Ishikawa (cell line): Measurements from ENCODE around the gene HTRA1.

Experiments used
- EP300 ChIP-seq: IDR thresholded peaks from 2 replicates; pipeline ENCODE4 v1.6.1; 2012; ENCODE audit warnings: borderline replicate concordance
- NFIC ChIP-seq: IDR thresholded peaks from 2 replicates; pipeline ENCODE4 v1.6.1; 2012
- RAD21 ChIP-seq: IDR thresholded peaks from 2 replicates; pipeline ENCODE4 v1.6.1; 2012; ENCODE audit warnings: low read depth
- TCF12 ChIP-seq: IDR thresholded peaks from 2 replicates; pipeline ENCODE4 v1.6.1; 2012; ENCODE audit warnings: low read depth
- ZBTB7A ChIP-seq: IDR thresholded peaks from 2 replicates; pipeline ENCODE4 v1.6.1; 2012; ENCODE audit warnings: low read depth
- TF ChIP-seq, protein P1 (sequence below): IDR thresholded peaks from 2 replicates; pipeline ENCODE4 v1.6.1; 2012

DNA sequence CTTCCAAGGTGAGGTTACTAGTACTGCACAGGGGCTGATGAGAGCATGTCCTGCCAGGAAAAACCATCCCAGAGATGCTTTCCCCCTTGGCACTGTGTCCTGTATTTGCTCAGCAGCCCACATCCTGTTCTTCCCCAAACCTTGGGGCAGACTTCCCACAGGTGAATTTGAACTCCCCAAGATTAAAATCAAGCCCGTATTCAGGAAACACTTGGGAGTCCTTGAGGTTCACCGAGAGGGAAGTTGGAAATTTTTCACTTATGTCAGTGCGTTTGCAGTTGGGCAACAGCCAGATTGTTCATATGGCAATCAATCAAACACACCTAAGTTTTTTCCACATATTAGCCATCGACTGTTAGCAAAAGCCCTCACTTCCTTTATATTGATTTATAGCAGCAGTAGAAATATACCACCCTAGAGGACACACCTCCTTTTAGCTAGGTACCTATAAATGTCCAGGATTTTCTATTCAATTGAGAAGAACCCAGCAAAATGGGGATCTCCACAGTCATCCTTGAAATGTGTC lies 99.0 kb downstream of the HTRA1 start, which contains the start of gene DMBT1:
- TF ChIP-seq, protein P1, sequence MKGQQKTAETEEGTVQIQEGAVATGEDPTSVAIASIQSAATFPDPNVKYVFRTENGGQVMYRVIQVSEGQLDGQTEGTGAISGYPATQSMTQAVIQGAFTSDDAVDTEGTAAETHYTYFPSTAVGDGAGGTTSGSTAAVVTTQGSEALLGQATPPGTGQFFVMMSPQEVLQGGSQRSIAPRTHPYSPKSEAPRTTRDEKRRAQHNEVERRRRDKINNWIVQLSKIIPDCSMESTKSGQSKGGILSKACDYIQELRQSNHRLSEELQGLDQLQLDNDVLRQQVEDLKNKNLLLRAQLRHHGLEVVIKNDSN, result no peak
- TF ChIP-seq TCF12, result no peak
- no peak for TF ChIP-seq EP300
- no peak for TF ChIP-seq ZBTB7A
- TF ChIP-seq RAD21, result no peak
- no peak for TF ChIP-seq NFIC
